Measurements from ENCODE around the gene STAT5A. TPM values are rescaled to one million over a fixed set of nuclear protein-coding genes. Genes with fewer than 3 reads are reported as not detected.
"Not testable (repeated sequence)": the region's sequence is repeated elsewhere in the genome, so short reads cannot be mapped to it uniquely, and the experiment has no call there.

Gene STAT5A
- total RNA-seq, 1 donor from 2014 or later: 45.5 TPM

DNA sequence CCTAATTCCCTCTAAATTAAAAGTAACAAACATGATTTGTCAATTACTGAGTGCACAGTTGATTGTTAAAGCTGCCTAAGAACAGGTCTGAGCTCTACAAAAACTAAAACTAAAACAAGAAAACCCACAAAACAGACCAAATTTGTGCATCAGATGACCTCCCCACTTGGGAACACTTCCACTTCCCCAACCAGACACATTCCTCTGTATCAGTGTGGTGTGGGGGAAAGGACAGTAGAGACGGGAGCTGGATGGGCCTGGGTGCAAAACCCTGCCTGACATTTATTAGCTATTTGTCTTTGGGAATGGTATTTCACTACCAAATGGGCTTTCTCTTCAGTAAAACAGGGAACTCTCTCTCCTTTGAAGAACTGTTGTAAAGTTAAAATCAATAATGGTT, 70.1 kb downstream of the STAT5A start:
- Mint-ChIP-seq H3K4me3 (ENCODE audit: unreplicated experiment) (no peak overlapping the region), H3K36me3 (ENCODE audit: unreplicated experiment) (peaks cover 3% of the 10 kb centered on the region), H3K4me1 (ENCODE audit: unreplicated experiment) (peaks cover 72% of the 10 kb centered on the region), H3K9me3 (ENCODE audit: unreplicated experiment) (no peaks in the 10 kb centered on the region), H3K27ac (ENCODE audit: unreplicated experiment) (peak overlapping the region; percentile 92), H3K27me3 (ENCODE audit: unreplicated experiment) (no peaks in the 10 kb centered on the region)
- TF ChIP-seq, protein P1, sequence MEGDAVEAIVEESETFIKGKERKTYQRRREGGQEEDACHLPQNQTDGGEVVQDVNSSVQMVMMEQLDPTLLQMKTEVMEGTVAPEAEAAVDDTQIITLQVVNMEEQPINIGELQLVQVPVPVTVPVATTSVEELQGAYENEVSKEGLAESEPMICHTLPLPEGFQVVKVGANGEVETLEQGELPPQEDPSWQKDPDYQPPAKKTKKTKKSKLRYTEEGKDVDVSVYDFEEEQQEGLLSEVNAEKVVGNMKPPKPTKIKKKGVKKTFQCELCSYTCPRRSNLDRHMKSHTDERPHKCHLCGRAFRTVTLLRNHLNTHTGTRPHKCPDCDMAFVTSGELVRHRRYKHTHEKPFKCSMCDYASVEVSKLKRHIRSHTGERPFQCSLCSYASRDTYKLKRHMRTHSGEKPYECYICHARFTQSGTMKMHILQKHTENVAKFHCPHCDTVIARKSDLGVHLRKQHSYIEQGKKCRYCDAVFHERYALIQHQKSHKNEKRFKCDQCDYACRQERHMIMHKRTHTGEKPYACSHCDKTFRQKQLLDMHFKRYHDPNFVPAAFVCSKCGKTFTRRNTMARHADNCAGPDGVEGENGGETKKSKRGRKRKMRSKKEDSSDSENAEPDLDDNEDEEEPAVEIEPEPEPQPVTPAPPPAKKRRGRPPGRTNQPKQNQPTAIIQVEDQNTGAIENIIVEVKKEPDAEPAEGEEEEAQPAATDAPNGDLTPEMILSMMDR (IDR thresholded peaks at IDR 0.05): no peak
- no peak for DNase-seq (ENCODE audit: extremely low spot score, unreplicated experiment)

GRCh38 chr17:42359133-42359532, 70.8 kb downstream of the STAT5A start:
- no peak for DNase-seq (ENCODE audit: extremely low spot score, unreplicated experiment)
- no peaks in the 10 kb centered on the region for H3K27me3 Mint-ChIP-seq (ENCODE audit: unreplicated experiment)
- H3K9me3 Mint-ChIP-seq (ENCODE audit: unreplicated experiment): no peaks in the 10 kb centered on the region
- H3K27ac Mint-ChIP-seq (ENCODE audit: unreplicated experiment): peak overlapping the region; percentile 92
- TF ChIP-seq, protein P1 (IDR thresholded peaks at IDR 0.05): no peak
- peaks cover 73% of the 10 kb centered on the region for H3K4me1 Mint-ChIP-seq (ENCODE audit: unreplicated experiment)
- H3K36me3 Mint-ChIP-seq (ENCODE audit: unreplicated experiment): peaks cover 2% of the 10 kb centered on the region
- no peak overlapping the region for H3K4me3 Mint-ChIP-seq (ENCODE audit: unreplicated experiment)

DNA sequence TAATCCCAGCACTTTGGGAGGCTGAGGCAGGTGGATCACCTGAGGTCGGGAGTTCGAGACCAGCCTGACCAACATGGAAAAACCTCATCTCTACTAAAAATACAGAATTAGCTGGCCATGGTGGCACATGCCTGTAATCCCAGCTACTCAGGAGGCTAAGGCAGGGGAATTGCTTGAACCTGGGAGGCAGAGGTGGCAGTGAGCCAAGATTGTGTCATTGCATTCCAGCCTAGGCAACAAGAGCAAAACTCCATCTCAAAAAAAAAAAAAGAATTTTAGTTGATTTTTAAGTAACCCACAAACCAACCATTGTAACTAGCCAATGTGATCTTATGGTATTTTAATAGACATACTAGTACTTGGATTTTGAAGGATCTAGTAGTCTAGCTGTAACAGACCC, 72.1 kb downstream of the STAT5A start:
- not testable (repeated sequence) for H3K4me3 Mint-ChIP-seq (ENCODE audit: unreplicated experiment); H3K27me3 Mint-ChIP-seq (ENCODE audit: unreplicated experiment); DNase-seq (ENCODE audit: extremely low spot score, unreplicated experiment); H3K9me3 Mint-ChIP-seq (ENCODE audit: unreplicated experiment); H3K36me3 Mint-ChIP-seq (ENCODE audit: unreplicated experiment)
- peak overlapping the region; percentile 92 for H3K27ac Mint-ChIP-seq (ENCODE audit: unreplicated experiment)
- H3K4me1 Mint-ChIP-seq (ENCODE audit: unreplicated experiment): peaks cover 77% of the 10 kb centered on the region

Other genes starting within 250 kb of the STAT5A start
- 1.3 and 1.6 TPM in 2 replicates for gene C17orf113, start 237.9 kb upstream of the STAT5A start, total RNA-seq
- gene ZNF385C, start 190.0 kb upstream of the STAT5A start, total RNA-seq: 0.16 TPM in 1 of 2 replicates, not detected in the other
- 2.3 and 2.4 TPM in 2 replicates for gene DHX58, start 175.8 kb upstream of the STAT5A start, total RNA-seq
- gene KAT2A, start 167.1 kb upstream of the STAT5A start, total RNA-seq: 38.5 and 40.4 TPM in 2 replicates
- not detected in 2 replicates for gene HSPB9, start 165.7 kb upstream of the STAT5A start, total RNA-seq
- gene RAB5C, start 133.5 kb upstream of the STAT5A start, total RNA-seq: 121 and 126 TPM in 2 replicates
- gene KCNH4, start 107.4 kb upstream of the STAT5A start, total RNA-seq: not detected in 2 replicates
- not detected in 2 replicates for gene HCRT, start 103.0 kb upstream of the STAT5A start, total RNA-seq
- gene GHDC, start 94.0 kb upstream of the STAT5A start, total RNA-seq: 7.3 and 9.1 TPM in 2 replicates
- gene STAT5B, start 12.1 kb upstream of the STAT5A start, total RNA-seq: 41.3 and 49.7 TPM in 2 replicates
- 280 and 281 TPM in 2 replicates for gene STAT3, start 99.9 kb downstream of the STAT5A start, total RNA-seq
- gene CAVIN1, start 134.8 kb downstream of the STAT5A start, total RNA-seq: 487 and 510 TPM in 2 replicates
- 63.2 and 67.1 TPM in 2 replicates for gene ATP6V0A1, start 170.4 kb downstream of the STAT5A start, total RNA-seq
- gene NAGLU, start 247.7 kb downstream of the STAT5A start, total RNA-seq: 86.5 and 96.6 TPM in 2 replicates